T-helper 1 cell (primary cell): Measurements from ENCODE around the gene SNF8.
A peak's percentile ranks its signal among the peaks of the same experiment; 100 is the strongest.
"Not testable (repeated sequence)": the region's sequence is repeated elsewhere in the genome, so short reads cannot be mapped to it uniquely, and the experiment has no call there.

Source experiments
- DNase-seq, 5 donors: peaks; one replicate each; pipeline ENCODE4 v3.0.0-alpha.2; 2012 to 2020
- total RNA-seq, 4 donors: gene quantifications; one replicate each; lab custom pipeline; 2026; lab: John Stamatoyannopoulos, UW

The SNF8 gene, protein sequence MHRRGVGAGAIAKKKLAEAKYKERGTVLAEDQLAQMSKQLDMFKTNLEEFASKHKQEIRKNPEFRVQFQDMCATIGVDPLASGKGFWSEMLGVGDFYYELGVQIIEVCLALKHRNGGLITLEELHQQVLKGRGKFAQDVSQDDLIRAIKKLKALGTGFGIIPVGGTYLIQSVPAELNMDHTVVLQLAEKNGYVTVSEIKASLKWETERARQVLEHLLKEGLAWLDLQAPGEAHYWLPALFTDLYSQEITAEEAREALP
- 29.0 to 30.8 (median 30.4) reads per million in 4 donors for total RNA-seq

DNA sequence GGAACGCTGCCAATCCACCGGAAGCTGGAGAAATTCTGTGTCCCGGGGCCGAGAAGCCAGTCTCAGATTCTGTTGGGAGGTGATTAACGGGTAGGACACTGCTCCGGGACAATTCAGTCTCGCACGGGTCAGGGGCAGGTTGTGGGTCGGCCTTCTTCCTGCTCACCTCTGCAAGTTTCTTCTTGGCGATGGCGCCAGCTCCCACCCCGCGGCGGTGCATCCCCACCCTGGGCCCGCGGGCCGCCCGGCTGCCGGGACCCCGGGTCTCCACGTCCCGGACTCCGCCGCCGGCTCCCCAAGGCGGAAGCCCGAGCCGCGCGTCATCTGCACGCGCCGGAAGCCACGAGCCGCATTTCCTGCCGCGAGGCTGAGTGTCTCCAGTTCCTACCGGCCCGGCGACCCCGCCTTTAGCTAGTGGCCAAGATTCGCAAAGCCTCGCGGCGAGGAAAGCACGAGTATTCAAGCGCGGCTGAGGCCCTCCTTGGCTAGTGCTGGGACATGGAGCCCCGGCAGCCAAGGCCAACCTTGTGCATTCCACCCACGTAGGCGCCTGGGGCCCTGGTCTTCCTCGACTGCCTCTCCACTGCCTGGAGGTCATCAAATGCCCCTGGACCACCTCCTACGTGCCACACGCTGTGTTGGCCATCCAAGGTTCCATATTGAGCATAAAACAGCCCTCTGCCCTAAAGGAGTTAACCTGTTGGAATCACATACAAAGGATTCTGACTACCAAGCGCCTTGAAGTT, at the start of gene SNF8:
TSS of gene SNF8 (minus strand) at position 328 of the 746 bp plus-strand sequence. CDS start at position 220, 108 bp downstream.
- peak; percentile 74 to 92 (median 87) for DNase-seq

DNA sequence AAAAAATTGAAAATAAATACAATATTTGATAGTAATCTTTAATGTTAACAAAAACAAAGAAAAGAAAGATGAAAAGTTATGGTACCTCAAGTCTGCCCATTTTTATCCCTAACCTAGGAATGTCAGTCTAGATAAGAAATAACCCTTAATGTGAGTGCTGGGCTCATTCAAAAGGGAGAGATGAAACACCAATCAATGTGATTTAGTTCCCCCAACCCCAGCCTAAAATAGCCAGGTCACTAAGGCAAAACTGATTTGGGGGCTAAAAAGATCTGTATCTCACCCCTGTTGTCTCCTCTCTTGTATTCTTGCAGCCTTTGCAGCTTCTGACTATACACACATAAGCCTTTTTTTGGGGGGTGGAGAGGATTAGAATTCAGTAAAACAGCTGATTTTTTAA, 49.3 kb upstream of the SNF8 start:
- DNase-seq, result no peak

DNA sequence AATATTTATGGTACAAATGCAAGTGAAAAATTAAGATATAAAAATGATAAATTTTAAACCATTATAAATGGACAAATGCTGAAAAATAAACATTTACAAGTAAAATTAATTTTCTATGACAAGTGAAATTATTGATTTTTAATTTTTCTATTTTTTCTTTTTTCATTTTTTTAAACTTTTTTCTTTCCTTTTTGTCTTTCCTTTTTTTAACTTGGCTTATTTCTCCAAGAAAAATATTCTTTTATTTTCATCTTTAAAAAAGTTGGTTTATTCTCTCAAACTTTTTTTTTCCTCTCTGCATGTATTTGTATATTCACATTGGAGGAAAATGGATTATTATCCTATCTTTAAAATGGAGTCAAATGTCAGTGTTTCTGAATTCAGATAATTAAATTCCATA, 48.7 kb upstream of the SNF8 start:
- no peak for DNase-seq

DNA sequence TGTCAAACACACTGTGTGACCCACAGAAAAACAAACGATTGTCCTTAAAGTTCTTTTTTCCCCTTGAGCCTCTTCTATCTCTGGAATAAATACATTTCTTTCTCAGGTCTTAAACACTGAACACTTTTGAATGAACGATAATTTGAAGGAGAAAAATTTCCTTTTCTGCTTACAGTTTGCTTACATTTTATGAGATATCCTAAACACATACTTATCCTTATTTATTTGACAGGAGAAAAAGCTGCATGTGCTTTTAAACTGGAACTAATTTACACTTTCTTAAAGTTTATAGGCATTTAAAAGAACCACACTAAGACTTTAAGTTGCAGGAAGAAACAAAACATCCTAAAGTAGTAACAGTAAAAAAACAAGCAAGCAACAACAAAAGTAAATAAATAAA, 47.8 kb upstream of the SNF8 start:
- DNase-seq, result no peak

DNA sequence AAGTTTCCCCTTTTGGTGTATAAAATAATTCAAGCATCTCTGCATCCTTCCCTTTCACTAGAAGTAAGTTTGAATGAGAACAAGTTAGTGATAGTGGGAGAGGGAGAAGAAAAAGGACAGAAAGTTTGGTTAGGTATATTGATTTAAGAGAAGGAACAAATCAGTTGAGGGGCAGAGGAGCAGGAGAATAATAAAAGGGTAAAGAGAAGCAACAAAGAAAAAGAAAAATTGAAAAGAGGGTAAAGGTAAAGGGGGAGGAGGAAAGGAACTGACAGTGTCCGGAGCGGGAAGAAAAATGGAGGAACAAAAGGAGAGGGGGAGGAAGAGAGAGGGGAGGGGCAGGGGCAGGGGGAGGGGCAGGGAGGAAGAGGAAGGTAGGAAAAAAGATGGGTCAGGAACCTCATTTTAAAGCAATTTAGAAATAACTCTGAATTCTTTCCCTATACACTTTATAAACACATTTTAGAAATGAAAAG, 46.3 kb upstream of the SNF8 start:
- DNase-seq, result no peak

DNA sequence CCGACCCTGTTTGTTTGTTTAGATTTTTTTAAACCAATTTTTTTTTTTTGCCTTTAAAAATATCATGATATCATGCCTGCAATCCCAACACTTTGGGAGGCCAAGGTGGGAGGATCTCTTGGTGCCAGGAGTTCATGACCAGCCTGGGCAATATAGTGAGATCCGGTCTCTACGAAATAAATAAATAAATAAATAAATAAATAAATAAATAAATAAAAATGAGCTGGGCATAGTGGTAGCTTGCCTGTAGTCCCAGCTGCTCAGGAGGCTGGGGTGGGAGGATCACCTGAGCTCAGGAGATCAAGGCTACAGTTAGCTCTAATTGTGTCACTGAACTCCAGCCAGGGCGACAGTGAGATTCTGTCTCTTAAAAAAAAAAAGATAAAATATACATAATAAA, 44.5 kb upstream of the SNF8 start:
- no peak for DNase-seq

DNA sequence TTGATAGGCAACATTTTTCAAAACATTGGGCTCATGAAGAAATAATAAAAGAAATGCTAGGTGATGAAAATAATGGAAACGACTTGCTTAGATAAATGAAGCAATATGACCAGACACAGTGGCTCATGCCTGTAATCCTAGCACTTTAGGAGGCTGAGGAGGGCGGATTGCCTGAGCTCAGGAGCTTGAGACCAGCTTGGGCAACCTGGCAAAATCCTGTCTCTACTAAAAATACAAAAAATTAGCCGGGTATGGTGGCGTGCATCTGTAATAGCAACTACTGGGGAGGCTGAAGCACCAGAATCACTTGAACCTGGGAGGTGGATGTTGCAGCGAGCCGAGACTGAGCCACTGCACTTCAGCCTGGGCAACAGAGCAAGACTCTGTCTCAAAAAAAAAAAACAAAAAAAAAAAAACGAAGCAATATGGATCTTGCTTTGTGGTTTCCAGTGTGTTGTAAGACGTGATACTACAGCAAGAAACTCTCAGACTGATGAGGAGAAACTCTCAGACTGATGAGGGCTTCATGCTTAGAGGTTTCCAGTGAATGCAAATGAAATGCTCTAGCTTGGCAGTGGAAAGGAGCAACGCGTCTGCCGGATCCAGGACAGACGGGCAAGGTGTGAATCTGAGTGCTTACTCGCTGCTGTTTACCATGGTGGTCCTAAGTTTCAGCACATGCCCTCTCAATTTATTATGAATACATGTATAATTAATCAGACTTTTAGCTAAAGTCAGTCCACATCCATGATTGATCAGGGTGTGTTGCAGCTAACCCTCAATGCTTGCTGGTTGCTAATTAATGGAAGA, 41.0 kb upstream of the SNF8 start:
- DNase-seq, result no peak

DNA sequence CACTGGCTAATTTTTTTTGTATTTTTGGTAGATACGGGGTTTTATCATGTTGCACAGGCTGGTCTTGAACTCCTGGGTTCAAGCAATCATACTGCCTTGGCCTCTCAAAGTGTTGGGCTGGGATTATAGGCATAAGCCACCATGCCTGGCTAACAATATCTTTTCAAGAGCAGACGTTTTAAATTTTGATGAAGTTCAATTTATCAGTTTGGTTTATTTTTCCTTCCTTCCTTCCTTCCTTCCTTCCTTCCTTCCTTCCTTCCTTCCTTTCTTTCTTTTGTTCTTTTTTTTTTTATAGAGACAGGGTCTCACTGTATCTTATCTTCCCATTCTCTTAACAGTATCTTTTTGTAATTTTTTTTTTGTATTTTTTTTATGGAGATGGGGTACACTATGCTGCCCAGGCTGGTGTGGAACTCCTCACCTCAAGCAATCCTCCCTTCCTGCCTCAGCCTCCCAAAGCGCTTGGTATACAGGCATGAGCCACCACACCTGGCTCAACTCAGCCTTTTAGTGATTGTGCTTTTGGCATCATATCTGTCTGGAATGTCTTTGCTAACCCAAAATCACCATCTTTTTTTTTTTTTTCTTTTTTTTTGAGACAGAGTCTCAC, 37.4 kb upstream of the SNF8 start:
- no peak for DNase-seq

DNA sequence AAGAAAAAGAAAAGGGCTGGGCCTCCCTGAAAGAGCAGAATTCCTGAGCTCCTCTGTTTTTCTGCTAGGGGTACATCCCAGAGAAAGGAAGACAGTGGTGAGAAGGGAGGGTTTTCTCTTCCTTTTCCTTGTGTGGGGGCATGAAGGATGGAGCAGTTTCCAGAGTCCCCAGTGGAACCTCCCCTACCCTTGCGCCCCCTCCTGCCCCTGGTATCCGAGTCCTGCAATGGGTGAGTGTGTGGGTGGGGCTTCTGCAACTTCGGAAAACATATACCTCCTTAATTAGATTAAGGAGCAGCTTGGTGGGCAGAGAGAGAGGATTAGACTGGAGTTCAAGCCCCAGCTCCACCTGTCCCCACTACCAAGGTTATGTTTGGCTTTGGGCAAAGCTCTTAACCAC, 29.2 kb upstream of the SNF8 start:
- no peak for DNase-seq

DNA sequence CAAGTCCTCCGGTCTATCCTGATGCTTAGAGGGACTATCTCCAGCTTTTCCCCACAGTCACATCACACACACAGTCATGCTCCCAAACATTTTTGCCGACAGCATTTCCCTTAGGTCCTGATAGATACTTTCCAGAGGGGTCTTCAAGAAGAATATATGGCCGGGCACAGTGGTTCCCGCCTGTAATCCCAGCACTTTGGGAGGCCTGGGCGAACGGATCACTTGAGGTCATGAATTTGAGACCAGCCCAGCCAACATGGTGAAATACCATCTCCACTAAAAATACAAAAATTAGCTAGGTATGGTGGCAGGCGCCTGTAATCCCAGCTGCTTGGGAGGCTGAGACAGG, 28.1 kb upstream of the SNF8 start:
- DNase-seq, result no peak

DNA sequence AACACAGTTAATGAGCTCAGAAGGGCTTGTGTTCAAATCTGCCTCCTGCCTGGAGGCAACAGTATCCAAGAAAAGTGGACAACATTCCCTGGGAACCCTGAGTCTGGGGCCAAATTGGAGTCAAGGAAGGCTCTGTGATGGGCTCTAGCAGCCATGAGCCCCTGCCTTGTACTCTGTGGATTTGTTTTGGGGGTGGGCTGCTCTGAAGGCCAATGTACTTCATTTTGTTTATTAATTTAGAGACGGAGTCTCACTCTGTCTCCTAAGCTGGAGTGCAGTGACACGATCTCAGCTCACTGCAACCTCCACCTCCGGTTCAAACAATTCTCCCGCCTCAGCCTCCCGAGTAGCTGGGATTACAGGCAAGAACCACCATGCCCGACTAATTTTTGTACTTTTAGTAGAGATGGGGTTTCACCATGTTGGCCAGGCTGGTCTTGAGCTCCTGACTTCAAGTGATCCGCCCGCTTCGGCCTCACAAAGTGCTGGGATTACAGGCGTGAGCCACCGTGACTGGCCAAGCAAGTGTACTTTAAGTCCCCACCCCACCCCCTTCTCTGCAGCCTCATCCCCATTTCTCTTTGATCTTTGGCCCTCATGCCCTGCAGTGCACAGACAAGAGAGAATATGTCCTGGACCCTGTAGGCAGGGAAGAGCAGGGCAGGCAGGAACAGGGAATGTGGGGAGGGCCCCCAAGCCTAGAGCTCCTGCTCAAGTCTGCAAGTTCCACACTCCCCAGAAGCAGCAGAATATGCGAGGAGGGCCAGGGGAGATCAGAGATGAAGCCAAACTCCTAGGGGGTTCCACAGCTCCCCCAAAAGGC, 26.4 kb upstream of the SNF8 start:
- DNase-seq, result no peak

DNA sequence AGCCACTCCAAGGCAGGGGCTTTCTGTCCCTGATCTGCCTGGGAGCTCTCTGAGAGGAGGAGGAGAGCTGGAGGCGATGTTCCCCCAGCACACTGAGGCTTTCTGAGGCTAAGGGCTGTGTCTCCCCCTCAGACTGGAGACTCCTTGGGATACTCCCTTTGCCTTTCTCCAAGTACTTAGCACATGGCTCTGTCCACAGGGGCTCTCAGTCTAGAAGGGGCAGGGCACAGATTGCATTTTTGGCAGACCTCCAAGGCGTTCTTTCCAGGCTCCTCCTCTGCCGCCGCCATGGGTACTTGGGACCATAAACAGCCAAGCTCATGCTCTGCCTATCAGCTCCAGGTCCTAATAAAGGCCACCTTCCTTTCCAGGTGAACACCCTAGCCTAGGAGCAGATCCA, 25.6 kb upstream of the SNF8 start:
- no peak for DNase-seq

DNA sequence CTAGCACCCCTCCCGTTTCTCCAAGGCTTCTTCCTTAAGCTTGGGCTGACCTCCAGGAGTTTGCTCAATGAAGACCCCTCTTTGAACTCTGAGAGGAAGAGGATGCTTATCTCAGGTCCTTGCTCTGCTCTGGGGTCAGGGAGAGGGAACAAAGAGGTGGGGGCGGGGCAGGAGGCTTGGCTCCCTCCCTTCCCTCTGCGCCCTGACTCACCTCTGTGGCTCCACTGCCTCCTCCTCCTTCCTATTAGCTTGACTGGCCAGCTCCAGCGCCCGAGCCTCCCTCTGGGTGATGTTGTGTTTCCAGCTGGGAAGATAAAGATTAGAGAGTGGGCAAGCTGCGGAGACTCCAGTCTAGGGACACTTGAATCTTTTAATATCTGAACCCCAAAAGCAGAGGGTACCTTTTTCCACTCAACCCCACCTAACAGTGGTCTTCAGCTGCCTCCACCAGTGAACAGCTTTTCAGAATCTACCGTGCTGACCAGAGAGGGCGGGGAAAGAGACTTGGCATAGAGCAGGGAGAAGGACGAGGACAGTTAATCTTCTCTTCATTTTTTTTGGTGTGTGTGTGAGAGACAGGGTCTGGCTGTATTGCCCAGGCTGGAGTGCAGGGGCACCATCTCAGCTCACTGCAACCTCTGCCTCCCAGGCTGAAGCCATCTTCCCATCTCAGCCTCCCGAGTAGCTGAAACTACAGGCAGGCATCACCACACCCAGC, 17.0 kb upstream of the SNF8 start:
- no peak for DNase-seq

DNA sequence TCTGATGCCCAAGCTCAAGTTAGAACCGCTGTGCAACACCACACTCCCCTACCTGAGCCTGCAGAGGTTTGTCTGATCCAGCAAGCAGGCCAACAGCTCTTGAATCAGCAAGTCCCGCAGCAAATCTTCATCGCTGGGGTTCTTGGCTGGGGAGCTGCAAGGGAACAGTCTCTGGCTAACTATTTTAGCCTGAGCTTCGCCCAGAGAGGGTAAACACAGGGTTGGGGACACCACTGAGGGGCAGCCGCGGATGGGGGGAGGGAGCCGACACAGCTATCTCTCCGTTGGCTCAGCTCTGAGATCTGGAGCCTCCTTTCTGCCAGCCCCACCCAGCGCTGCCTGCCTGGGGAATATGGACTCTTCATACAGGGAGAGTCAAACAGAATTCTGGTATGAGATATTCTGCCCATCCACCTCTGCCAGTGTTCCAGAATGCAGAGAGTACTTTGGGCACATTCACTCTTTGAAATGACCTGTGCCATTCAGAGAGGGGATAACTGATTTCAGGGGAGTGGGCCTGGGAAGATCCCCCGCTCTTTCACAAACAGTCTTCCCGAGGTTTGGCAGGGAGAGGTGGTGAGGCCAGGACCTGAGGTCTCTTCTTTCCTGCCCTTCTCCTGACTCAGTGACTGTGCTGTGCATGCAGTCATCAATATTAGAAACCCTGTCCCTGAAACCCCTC, 16.3 kb upstream of the SNF8 start:
- DNase-seq, result no peak

DNA sequence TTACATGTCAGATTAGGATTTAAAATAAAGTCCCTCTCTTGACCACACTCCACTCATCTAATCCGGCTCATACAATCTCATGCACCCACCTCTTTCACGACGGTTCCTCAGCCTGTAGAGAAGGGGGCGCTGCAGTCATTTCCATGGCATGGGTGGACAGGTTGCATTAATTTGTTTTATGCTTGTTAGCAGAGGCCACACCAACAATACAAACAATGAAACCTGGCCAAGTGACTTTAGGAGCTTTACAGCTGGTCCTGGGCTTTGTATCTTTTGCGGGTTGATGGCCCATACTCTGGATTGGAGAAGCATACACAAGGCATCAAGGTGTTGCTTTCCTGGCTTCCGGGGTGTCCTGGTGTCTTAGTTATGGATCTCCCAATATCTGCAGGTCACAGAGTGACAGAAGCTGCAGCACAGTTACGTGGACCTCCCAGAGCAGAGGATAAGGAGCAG, 9.7 kb upstream of the SNF8 start:
- no peak for DNase-seq

DNA sequence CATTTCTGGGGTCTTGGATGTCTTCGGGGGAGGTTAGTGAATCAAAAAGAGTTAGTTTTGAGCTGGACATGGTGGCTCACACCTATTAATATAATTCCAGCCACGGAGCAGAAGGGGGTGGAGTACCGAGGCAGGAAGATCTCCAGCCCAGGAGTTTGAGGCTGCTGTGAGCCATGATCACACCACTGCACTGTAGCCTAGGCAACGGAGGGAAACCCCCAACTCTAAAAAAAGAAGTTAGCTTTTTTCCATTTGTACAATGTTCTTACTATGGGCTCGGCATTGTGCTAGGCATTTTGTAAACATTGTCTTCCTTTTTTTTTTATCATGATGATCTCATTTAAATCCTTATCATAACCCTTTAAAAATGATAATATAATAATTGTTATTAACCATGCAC, 8.3 kb upstream of the SNF8 start:
- DNase-seq, result no peak

DNA sequence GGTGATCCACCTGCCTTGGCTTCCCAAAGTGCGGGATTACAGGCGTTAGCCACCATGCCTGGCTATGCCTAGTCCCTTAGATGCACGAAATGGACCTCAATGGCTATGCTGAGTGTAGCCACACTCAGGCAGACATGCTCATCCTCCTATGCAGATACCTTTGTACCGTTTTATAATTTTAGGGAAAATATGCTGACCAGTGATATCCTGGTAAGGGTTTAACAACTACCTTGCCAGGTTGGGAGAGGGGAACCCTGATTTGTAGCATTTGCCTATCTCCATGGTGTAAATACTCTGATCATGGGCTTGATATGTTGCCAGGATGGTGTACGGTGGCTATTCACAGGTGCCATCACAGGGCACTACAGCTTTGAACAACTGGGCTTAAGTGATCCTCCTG, 6.9 kb upstream of the SNF8 start:
- DNase-seq, result no peak

DNA sequence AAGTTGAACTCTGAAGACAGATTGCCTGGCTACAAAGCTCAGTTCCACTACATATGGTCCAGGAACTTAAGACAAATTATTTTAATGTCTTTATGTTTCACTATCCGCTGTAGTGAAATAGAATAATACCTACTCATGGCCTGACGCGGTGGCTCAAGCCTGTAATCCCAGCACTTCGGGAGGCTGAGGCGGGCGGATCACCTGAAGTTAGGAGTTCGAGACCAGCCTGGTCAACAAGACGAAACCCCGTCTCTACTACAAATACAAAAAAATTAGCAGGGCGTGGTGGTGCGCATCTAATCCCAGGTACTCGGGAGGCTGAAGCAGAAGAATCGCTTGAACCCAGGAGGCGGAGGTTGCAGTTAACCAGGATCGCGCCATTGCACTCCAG, 614 bp upstream of the SNF8 start:
- not testable (repeated sequence) for DNase-seq

DNA sequence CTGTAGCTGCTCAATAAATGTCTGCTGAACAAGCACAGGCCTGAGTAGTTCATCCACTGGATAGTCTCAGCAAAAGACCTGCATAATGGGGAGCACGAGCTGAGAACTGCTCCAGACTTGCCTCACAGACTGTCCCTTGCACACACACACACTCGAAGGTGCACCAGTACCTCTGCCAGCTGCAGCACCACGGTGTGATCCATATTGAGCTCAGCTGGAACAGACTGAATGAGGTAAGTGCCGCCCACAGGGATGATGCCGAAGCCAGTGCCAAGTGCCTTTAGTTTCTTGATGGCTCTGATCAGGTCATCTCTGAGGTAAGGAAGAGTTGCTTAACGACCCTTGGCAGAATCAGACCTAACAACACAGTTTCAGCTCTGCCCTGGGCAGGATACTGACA, 11.6 kb downstream of the SNF8 start:
- no peak for DNase-seq

DNA sequence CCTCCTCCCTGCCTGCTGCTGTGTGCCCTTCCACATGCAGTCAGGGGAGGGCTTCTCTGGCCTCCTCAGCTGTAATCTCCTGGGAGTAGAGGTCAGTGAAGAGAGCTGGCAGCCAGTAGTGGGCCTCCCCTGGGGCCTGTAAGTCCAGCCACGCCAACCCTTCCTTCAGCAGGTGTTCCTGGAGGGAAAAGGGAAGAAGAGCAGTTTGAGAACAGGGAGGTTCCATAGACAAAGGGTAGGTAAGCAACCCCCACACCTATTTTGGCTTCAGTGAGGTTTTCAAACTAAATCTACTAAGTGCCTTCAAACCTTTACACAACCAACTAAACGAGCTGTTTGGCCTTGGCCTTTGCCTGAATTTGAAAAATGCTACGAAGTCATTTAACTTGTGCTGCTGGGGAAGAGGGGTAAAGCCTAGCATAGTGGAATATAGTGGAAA, 14.2 kb downstream of the SNF8 start:
- no peak for DNase-seq

DNA sequence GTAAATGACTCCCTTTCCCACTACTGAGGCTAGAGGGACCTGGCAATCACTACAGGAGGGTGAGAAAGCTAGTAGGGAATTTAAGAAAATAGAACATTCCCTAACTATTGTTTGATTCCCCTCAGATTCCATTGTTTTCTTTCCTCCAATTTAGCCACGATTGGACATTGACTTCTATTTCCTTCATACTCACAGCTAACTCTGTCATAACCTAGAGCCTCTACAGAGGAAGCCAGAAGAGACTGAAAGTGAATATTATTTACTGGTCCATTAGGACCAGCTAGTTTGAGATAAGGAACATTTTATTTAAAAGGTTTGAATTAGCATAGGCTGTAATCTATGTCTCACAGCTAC, 14.9 kb downstream of the SNF8 start:
- DNase-seq, result no peak
